ENCODE data around the gene UGT3A2. TPM values are rescaled to one million over a fixed set of nuclear protein-coding genes. Genes with fewer than 3 reads are reported as not detected.

Gene UGT3A2
- total RNA-seq, 1 experiment from 2014 or later, result 0.10 TPM

- POLR2A ChIA-PET, result no interaction called here
- no peak overlapping the region for H3K27ac ChIP-seq (ENCODE audit: low read length)
- no peak overlapping the region for H3K4me3 ChIP-seq (ENCODE audit: low read depth in 2 of 2, low read length in 2 of 2)
- no peak for ATAC-seq
- no peaks in the 10 kb centered on the region for H3K4me1 ChIP-seq (ENCODE audit: control insufficient read depth, insufficient read depth, low read length)
- TF ChIP-seq TCF7L2 (IDR thresholded peaks at IDR 0.05; ENCODE audit: low read depth, low read length) (no peak), SIN3A (IDR thresholded peaks at IDR 0.05; ENCODE audit: borderline replicate concordance, insufficient read depth, low read depth, low read length) (no peak), POLR2AphosphoS5 (IDR thresholded peaks at IDR 0.05; ENCODE audit: low read depth, low read length) (no peak)
- TF ChIP-seq, protein P1, sequence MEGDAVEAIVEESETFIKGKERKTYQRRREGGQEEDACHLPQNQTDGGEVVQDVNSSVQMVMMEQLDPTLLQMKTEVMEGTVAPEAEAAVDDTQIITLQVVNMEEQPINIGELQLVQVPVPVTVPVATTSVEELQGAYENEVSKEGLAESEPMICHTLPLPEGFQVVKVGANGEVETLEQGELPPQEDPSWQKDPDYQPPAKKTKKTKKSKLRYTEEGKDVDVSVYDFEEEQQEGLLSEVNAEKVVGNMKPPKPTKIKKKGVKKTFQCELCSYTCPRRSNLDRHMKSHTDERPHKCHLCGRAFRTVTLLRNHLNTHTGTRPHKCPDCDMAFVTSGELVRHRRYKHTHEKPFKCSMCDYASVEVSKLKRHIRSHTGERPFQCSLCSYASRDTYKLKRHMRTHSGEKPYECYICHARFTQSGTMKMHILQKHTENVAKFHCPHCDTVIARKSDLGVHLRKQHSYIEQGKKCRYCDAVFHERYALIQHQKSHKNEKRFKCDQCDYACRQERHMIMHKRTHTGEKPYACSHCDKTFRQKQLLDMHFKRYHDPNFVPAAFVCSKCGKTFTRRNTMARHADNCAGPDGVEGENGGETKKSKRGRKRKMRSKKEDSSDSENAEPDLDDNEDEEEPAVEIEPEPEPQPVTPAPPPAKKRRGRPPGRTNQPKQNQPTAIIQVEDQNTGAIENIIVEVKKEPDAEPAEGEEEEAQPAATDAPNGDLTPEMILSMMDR (IDR thresholded peaks at IDR 0.05), result no peak
- TF ChIP-seq, protein P2, sequence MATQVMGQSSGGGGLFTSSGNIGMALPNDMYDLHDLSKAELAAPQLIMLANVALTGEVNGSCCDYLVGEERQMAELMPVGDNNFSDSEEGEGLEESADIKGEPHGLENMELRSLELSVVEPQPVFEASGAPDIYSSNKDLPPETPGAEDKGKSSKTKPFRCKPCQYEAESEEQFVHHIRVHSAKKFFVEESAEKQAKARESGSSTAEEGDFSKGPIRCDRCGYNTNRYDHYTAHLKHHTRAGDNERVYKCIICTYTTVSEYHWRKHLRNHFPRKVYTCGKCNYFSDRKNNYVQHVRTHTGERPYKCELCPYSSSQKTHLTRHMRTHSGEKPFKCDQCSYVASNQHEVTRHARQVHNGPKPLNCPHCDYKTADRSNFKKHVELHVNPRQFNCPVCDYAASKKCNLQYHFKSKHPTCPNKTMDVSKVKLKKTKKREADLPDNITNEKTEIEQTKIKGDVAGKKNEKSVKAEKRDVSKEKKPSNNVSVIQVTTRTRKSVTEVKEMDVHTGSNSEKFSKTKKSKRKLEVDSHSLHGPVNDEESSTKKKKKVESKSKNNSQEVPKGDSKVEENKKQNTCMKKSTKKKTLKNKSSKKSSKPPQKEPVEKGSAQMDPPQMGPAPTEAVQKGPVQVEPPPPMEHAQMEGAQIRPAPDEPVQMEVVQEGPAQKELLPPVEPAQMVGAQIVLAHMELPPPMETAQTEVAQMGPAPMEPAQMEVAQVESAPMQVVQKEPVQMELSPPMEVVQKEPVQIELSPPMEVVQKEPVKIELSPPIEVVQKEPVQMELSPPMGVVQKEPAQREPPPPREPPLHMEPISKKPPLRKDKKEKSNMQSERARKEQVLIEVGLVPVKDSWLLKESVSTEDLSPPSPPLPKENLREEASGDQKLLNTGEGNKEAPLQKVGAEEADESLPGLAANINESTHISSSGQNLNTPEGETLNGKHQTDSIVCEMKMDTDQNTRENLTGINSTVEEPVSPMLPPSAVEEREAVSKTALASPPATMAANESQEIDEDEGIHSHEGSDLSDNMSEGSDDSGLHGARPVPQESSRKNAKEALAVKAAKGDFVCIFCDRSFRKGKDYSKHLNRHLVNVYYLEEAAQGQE (IDR thresholded peaks at IDR 0.05; ENCODE audit: insufficient read depth in 1 of 2, low read depth in 2 of 2, low read length in 1 of 2), result no peak
- intact Hi-C loops (cut with micrococcal nuclease; ENCODE audit: unreplicated experiment), result no loop called here
- CTCF ChIA-PET, result interaction anchor here (0.7 kb wide), 1 partner anchor 15 kb away, joined by 6 read pairs; no protein-coding TSS in a partner anchor
- H3K36me3 ChIP-seq (ENCODE audit: control insufficient read depth, insufficient read depth, low read length), result no peaks in the 10 kb centered on the region
- H3K27me3 ChIP-seq (ENCODE audit: control insufficient read depth, insufficient read depth, low read length), result no peaks in the 10 kb centered on the region
- no peak for DNase-seq (ENCODE audit: low read depth, low spot score)
- H3K9me3 ChIP-seq (ENCODE audit: control insufficient read depth, insufficient read depth, low read depth, low read length), result no peaks in the 10 kb centered on the region
- in situ Hi-C loops (cut with HindIII; ENCODE audit: low pct_unique_long_range_greater_than_20kb, low sequenced_read_pairs), result no loop called here
- no TSS peak for BruUV-seq (replicated peaks)
These were observed 16.7 kb downstream of the UGT3A2 start for GRCh38 chr5:36049949-36050348.

DNA sequence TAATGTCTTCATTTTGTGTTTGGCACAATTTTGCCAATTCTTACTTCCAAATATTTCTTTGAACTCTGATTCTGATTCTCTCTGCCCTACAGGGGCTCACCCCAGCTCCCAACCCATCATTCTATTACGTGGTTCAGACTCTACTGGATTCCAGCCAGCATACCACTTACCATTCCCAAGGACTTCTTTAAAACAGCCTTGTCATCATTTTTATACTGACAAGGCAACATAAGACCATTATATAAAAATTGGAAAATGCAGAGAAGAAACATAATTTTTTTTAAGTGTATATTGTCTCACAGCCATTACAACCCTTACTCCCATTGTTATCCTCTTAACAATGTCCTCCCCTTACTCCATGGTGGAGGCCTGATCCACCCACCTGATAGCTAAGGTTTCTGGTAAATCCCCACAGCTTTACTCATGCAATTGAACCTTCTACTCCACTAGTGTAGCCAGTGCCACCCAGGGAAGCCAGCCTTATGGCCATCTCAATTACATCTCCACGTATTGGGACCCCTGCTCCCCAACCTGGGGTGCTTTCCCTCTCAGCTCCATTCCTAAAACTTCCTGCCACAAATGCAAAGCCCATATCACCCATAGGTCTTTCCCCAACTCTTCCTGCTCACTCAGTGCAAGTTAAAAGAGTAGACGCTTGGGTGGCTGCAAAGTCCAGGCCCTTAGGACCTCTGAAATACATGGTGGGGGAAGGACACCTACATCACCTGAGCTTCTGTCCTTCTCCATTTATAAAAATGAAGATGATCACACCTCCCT is 19.1 kb downstream of the UGT3A2 start:
- Histone ChIP-seq H3K27ac (ENCODE audit: low read length) (no peak overlapping the region), H3K9me3 (ENCODE audit: control insufficient read depth, insufficient read depth, low read depth, low read length) (no peaks in the 10 kb centered on the region), H3K4me3 (ENCODE audit: low read depth in 2 of 2, low read length in 2 of 2) (no peak overlapping the region), H3K4me1 (ENCODE audit: control insufficient read depth, insufficient read depth, low read length) (no peaks in the 10 kb centered on the region), H3K27me3 (ENCODE audit: control insufficient read depth, insufficient read depth, low read length) (no peaks in the 10 kb centered on the region), H3K36me3 (ENCODE audit: control insufficient read depth, insufficient read depth, low read length) (no peaks in the 10 kb centered on the region)
- ATAC-seq, result no peak
- intact Hi-C loops (cut with micrococcal nuclease; ENCODE audit: unreplicated experiment) (no loop called here), in situ Hi-C loops (cut with HindIII; ENCODE audit: low pct_unique_long_range_greater_than_20kb, low sequenced_read_pairs) (no loop called here)
- CTCF ChIA-PET, result no interaction called here
- BruUV-seq (replicated peaks), result no TSS peak
- POLR2A ChIA-PET, result no interaction called here
- TF ChIP-seq SIN3A (IDR thresholded peaks at IDR 0.05; ENCODE audit: borderline replicate concordance, insufficient read depth, low read depth, low read length), result no peak
- TF ChIP-seq, protein P2 (IDR thresholded peaks at IDR 0.05; ENCODE audit: insufficient read depth in 1 of 2, low read depth in 2 of 2, low read length in 1 of 2), result no peak
- TF ChIP-seq TCF7L2 (IDR thresholded peaks at IDR 0.05; ENCODE audit: low read depth, low read length), result no peak
- no peak for TF ChIP-seq POLR2AphosphoS5 (IDR thresholded peaks at IDR 0.05; ENCODE audit: low read depth, low read length)
- TF ChIP-seq, protein P1 (IDR thresholded peaks at IDR 0.05), result no peak
- DNase-seq (ENCODE audit: low read depth, low spot score), result no peak

All from Panc1 (cell line).